Activated gamma-delta T cell treated with Interleukin-2 at 50 U/mL for 16 hours (primary cell): Measurements from ENCODE around the gene RAB3C.

Experiments used
- DNase-seq: peaks from one replicate; pipeline ENCODE4 v3.0.0-alpha.2; 2020

The RAB3C gene

DNA sequence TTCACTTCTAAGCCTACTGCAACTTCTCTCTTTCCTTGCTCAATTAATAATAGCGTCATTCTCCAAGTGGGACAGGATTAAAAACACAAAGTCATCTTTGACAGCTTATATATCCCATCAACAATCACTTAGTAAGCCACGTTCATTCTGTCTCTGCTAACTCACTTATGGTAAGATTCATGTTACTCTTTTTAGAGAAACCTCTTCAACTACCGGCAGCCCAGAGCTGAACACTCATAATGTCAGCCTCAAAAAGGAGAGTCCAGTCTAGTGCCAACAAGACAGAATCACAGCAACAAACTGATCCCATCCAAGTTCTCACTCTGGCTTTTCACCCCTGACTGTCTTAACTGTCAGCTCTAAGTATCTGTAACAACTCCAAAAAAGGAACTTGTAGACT lies 196.0 kb downstream of the RAB3C start:
- no peak for DNase-seq

DNA sequence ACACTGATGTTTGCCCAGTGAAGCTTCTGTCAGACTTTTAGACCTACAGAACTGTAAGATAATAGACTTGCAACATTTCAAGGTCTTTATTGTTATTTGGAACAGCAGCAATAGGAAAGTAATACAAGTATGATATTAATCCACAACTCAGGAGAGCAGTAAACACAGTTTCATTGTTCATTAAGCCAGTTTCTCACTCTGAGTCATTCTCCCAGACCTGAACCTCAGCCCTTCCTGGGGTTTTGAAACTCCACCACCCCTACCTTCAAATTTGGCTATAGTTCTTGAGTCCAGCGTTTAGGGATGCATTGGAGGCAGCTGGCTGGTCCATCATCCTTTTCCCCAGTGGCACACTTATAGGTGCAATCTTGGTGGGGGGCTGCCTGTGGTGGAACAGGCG lies 203.2 kb downstream of the RAB3C start:
- no peak for DNase-seq

DNA sequence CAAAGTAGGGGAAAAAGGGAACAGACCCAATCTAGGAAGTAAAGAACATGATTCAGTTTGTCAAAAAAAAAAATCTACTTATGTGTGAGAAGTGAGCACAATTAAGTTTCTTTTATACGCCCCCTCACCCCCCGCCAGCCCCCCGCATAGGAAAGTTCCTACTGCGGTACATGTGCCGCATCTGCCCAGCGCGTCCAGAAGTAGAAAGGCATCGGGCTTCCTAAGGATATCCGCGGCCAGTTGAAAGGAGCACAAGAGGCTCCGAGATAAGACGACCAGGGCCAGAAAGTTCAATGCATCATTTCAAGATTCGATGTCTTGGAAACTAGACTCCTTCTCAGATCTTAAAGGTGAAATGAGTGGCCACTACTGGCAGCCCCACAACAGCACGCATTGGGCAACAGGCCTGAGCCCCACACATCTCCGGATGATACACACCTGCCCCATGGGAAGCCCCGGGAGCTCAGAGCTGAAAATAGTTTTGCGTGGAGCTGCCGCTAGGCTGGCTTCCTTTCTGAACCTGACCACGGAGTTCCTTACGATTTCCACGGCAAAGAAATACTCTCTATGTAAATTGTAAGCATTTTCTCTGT lies 203.9 kb downstream of the RAB3C start:
- no peak for DNase-seq

DNA sequence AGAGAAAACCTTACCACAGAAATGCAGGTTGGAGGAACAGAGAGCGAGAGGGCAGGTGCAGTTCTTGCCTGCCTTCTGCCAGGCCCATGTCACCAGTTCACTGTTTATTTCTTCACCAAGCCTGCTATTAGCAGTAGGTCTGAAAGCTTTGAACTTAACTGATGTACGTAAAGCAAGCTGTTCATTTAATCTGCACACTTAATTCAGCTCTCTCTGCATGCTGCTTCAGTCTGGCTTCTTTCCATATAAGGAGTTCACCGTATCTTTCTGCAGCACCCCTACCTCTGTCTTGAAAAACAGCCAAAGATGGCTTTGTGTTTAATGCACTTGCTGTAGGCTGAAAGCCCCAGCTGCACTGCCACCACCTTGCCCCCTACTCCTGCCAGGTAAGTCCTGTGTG lies 205.1 kb downstream of the RAB3C start:
- DNase-seq, result no peak

DNA sequence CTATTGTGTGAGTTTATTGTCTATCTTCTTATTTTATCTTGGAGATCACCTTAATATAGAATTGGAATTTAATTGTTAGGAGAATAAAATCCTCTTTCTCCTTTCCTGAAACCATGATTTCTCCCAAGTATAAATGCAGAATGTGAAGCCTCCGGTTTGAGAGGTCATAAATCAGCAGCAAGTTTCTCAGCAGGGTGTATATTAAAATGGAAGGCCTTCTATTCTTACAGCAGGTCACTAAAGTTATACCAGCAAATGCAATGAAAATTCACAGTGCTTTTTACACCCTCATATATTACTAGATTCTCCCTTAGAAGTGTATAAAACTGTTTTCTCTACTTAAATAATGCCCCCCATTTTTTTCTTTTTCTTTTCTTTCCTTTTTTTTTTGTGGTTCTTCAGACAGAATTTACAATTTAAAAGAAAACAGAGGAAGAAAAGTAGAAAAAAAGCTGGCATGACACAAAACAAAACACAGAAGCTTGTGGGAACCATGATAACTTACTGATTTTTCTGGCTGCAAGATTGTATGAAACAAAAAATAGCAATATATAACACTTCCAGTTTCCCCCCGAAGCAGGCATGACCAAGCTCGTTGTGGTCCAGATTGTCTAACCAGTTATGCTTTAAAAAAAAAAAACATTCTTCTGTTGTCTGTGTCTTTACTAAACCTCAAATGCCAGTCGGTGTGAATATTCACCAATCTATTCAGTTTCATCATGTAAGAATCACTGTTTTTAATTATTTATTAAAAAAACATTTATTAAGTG lies 211.2 kb downstream of the RAB3C start:
- no peak for DNase-seq

DNA sequence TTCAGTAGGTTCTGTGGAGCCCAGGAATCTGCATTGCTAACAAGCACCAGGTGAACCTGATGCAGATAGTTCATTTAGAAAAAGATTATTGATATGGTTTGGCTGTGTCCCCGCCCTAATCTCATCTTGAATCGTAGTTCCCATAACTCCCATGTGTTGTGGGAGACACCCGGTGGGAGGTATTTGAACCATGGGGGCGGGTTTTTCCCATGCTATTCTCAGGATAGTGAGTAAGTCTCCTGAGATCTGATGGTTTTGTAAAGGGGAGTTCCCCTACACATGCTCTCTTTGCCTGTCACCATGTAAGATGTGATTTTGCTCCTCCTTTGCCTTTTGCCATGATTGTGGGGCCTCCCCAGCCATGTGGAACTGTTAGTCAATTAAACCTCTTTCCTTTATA lies 212.0 kb downstream of the RAB3C start:
- no peak for DNase-seq

DNA sequence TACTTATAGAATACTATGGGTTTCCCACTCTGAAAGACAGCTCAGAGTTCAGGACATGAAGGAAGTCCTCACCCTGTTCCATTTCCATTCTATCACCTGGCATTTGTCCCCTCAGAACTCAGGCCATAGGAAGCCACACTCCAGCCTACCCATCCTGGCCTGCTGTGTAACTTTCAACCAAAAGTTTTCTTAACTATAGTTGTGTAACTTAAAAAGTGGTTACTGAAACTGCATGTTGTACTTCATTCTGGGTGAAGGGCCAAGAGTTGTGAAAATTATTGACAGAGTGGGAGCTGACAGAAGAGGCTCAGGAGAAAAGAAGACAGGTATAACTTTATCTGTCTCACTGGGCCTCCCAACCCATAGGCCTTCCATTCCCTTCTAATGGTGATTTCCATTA lies 212.5 kb downstream of the RAB3C start:
- DNase-seq, result no peak

DNA sequence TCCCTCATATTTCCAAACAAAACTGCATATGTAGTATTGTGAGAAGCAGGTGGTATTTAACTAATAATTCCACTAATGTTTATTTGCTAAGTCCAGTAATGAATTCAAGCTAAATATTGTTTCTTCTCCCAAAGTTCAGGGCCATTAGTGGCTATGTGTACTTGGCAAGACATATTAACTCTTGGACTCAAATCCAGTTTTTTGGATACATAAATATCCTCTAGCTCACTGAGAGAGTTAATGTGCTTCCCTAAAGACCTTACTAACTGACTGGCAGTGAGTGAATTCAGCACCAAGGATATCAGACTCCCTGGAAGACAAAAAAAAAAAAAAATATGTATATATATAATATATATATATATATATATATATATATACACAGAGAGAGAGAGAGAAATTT lies 214.1 kb downstream of the RAB3C start:
- DNase-seq, result no peak

DNA sequence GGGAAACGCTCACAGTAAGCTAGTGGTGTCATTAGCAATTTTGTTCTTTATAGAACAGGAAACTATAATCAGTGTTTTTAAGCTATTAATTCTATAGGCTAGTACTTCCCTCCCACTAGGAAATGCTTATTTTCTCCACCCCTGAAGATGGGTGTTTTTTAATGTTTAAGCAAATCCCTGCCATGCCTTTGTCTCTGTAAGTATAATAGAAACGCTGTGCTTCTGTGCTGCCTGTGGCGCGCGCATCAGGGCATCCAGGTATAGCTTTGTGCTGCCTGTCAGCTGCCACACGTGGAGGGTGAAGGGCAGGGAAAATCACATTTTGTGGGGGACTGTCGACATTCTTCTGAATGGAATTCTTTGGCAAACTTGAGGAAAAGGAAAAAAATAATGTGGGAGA lies 217.5 kb downstream of the RAB3C start:
- DNase-seq, result no peak

DNA sequence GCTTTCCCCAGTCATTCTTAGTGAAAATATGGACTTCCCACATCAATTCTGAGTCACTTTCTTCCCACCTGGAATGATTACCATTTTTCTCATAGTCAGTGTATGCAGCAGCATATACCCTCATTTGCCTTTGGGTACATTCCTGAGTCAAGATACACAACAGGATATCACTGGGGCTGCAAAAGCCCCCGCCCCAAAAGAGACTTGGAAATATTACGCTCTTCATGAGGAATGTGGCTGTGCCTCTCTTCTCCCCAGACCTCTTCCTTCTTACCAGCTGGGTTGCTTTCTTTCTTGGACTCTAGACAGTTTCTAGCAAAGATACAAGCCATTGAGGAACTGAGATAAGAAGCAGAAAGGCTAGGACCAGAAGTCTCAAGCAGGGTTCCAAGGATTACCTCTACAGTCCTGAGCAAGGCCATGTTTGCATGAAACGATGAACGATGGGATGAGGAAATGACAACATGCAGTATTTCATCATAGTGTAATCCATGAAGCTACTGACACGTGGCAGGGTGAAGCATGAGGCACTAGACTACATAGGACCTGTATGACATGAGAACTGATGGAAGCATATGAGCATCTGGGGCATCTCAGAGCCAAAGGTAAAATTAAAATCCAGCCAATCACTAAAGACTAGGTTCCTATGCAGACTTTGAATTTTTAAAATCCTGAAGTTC lies 218.1 kb downstream of the RAB3C start:
- no peak for DNase-seq

DNA sequence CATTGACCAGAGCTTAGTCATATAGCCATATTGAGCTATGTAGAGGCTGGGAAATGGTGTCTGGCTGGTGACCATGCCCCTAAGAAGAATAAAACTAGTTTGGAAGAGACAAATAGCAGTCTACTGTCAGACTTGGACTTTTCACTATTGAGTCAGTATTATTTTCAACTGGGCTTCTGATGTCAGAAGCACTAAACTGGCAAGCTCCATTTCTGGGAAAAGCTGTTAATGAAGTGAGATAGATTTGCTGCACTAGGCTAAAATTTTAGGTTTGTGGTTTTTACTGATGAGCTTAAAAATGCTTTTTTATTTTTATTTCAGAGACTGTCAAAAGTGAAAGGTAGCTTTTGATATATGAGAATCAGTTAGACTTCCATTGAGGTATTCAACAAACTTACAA lies 220.2 kb downstream of the RAB3C start:
- DNase-seq, result no peak

DNA sequence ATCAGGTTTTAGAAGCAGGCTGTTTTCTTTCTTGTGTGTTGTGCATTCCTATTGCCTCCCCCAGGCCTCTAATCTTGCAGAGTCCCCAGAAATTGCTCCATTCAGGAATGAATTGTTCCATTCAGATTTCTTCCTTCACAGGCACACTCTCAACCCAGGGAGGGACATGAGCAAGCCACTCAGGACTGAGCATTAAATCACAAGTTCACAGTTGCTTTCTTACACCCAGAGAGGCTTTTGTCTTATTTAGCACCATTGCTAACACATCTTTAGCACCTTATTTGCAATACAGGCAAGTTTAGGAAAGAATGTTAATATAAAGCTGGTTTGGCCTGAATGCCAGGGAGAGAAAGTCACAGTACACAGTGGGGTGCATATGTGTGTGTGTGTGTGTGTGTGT lies 221.4 kb downstream of the RAB3C start:
- DNase-seq, result no peak

DNA sequence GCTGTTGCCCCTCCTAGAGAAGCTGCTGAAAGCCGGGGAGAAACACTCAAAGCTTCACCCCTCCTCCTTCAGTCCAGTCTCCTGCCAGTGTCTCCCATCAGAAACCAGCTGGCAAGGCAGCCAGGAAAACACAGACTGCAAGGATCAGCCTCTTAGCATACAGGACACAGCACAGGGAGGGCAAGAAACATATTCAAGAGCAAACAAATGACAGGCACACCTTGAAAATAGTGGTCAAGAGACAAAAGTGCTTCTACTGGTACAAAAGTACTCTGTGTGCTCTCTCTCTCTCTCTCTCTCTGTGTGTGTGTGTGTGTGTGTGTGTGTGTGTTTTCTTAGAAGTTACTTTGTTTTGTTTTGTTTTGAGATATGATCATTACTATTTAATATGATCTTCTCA lies 227.2 kb downstream of the RAB3C start:
- no peak for DNase-seq

DNA sequence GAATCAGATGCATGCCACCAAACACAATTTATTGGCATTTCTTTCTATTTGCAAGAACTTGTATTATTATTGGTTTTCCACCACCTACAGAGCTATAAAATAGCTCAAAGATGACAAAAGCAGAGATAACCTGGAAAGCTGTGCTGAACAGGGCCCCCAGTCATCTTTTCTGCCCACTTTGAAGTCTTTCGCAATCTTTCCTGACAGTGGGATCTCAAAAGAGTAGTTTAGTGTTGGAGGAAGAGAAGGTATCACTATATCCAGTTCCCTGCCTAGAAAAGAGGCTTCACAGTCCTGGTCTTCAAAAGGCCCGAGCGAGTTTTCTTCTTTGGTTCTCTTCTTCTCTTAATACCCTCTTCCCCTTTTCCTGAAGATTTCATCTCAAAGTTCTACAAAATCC lies 231.0 kb downstream of the RAB3C start:
- no peak for DNase-seq

DNA sequence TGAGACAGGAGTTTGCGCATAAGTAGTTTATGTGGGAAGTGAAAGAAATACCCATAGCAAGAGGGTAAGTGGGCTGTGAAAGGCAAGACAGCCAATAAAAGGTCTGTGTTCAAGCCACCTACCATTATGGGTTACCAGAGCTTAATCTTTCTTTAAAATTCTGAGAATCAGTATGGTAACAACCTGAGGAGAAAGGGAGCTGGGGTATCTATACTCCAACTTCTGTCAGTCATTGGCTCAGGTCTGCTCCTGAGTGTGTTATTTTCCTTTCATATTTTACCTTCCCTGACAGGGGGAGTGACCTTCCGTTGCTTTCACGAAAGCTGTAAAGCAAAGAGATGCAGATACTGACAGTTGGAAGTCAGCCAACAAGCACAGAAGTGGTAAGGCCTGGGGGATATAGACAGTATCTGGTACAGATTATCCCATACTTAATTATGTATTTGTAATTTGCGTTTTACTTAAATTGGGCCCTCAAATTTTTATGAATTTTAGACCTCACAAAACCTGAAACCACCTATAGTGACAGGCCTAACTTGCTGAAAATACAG lies 233.4 kb downstream of the RAB3C start:
- no peak for DNase-seq

DNA sequence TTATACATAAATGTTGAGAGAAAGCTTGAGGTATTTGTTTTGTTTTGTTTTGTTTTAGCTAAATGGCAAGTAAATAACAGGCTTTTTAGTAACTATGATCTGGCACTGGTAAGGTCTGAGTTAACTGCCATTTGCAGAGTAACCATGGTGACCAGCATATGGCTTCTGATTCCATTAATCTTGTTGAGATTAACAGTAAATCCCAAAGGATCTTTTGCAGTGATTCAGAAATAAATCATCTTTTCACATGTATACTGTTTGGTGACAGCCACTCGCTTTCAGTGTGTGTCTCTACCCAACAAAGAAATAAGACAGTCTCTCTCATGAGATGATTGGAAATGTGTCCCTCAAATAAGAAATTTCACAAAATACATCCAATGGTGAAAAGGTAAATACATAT lies 235.6 kb downstream of the RAB3C start:
- DNase-seq, result no peak

DNA sequence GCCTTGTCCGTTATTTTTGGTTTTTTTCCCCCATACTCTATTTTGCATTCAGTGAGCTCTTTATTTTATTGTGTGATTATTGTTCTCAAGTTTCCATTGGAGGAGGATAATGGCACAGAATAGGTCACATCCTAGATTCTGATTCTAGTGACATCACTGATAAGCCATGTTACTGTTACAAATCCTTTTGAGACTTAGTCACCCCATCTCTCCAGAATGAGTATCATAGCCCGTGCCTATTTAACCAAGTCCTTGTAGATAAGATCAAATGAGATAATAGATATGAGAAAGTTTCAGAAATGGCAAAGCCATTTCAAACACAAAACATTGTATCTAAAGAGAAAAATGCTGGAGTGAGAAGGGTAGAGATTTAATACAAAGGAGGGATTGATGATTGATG lies 242.6 kb downstream of the RAB3C start:
- DNase-seq, result no peak

DNA sequence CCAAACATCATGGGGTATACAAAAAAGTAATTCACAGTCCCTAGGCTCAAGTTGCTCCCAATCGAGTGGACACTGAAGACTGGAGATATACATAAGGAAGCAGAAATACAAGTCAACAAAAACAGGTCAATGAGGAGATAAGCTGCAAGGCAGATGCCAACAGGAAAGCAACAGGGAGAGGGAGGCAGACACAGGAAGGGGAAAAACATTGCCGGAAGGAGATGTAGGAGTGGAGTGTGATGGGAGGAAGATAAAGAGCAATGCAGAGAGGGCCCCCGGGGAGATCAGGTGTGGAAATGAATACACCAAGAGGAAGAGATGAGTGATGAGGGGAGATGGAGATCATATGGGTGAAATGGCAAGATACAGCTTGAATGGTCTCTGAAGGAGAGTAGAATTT lies 243.0 kb downstream of the RAB3C start:
- DNase-seq, result no peak

DNA sequence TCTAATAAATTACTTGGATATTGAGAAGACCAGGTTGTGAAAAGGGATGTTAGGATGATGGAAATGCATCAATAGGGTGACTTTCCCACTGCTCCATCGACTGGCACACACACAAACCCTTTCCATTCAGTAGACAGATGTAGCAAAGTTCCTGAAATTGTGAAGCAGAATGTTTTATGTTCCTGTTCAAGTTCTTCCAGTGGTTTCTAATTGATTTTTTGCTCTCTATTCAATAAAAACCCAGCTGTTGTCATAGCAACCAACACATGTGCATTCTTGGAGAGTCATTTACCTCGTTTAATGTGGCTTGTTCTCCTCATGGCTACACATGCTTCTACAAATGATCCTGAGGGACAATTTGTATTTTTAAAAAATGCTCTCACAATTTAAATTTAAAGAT lies 244.6 kb downstream of the RAB3C start:
- DNase-seq, result no peak

DNA sequence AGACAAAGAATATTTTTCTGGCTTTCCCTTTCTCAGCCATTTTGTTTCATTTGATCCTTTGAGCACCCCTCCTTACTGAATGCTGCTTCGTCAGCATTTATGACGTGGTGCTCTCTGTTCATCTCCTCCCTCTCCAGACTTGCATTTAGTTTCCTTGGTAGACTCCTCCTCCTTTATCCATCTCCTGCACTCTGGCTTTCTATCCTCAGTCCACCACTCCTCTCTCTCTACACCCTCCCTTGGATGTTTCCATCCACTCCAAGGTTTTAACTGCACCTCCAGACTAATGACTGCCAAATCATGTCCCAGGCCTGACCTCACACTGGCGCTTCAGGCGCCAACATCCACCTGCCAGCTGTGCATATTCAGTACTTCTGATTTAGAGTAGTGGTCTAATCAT lies 245.4 kb downstream of the RAB3C start:
- DNase-seq, result no peak

DNA sequence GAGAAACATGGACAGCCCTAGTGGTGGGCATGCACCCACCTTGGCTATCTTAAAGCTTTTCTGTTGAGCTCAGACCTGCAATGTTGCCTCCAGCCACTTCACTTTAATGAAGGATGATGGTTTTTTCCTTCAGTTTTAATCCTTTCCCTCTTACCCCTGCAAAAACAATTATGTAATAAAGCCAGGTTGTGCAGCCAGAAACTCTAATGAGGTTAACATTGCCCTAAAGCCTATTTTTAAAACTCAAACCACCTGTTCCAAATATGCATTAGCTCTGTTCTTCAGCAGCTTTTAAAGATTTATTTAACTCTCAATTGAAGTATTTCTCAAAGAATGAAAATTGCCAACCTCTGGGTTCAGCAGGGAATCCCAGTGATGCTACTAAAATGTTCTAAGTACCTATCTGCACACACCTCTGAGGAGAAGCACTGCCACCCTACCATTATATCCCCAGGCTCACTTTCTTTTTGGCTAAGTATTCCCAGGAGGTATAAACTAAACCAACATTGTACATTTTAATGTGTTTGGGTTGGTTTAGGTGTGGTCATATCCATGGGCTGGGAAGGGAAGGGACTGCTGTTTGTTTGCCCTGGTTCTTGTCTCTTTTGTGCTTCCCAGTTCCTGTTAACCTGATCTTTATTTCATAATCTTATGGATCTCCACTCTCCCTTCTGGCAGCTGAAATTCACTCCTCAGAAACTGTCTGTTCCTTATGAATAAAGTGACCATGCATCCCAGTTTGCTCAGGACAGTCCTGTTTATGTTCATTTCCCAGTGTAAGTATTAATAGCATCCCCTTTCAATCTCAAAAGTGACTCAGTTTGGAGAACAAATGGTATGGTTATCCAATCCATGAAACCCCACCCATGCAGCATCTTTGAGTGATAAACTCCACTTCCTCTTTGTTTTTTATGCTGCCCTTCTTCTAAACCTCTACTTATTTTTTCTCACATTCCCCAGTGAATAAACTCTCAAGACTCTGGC lies 251.7 kb downstream of the RAB3C start:
- no peak for DNase-seq

DNA sequence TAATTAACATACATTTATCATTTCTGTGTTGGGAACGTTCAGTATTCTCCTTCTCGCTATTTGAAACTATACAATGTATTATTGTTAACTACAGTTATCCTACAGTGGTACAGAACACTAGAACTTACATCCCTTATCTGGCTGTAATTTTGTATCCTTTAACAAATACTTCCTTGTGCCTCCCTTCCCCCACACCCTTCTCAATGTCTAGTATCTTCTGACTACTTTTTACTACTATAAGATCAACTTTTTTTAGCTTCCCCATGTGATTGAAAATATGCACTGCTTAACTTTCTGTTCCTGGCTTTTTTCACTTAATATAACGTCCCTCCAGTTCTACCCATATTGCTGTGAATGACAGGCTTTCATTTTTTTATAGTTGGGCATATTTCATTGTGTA lies 253.5 kb downstream of the RAB3C start:
- DNase-seq, result no peak

DNA sequence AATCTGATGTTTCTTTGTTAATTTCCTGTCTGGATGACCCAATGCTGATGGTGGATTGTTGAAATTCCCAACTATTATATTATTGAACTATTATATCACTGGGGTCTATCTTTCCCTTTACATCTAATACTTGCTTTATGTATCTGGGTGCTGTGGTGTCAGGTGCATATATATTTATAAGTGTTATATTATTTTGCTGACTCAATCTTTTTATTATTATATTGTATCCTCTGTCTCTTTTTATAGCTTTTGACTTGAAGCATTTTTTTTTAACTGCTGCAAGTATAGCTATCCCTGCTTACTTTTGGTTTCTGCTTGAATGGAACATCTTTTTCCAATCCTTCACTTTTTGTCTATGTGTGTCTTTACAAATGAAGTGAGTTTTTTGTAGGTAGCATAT lies 255.9 kb downstream of the RAB3C start:
- no peak for DNase-seq
